ENCODE measurements around the gene TMEM35B. TPM values are rescaled to one million over a fixed set of nuclear protein-coding genes. Genes with fewer than 3 reads are reported as not detected.
A peak's percentile ranks its signal among the peaks of the same experiment; 100 is the strongest.

TMEM35B gene
- total RNA-seq (2021; ENCODE audit: unreplicated experiment) (18.7 TPM), Bru-seq, nascent RNA (percentile 50 among the genes with signal in this experiment), BruChase-seq, experiment 1, labeled RNA remaining after a 2-hour chase (percentile 51 among the genes with signal in this experiment), BruChase-seq, experiment 2, labeled RNA remaining after a 6-hour chase (percentile 61 among the genes with signal in this experiment)
- 21.8 TPM for polyA plus RNA-seq (2012; ENCODE audit: insufficient read length)
- long read RNA-seq, transcript TMEM35B-201 (3 exons, 922 nt), result major isoform, 18 of 18 reads
- long read RNA-seq, partial matches to known transcripts, result 0 of 18 reads
- long read RNA-seq, other reads (novel, unspliced or antisense), result 0 of 18 reads

DNA sequence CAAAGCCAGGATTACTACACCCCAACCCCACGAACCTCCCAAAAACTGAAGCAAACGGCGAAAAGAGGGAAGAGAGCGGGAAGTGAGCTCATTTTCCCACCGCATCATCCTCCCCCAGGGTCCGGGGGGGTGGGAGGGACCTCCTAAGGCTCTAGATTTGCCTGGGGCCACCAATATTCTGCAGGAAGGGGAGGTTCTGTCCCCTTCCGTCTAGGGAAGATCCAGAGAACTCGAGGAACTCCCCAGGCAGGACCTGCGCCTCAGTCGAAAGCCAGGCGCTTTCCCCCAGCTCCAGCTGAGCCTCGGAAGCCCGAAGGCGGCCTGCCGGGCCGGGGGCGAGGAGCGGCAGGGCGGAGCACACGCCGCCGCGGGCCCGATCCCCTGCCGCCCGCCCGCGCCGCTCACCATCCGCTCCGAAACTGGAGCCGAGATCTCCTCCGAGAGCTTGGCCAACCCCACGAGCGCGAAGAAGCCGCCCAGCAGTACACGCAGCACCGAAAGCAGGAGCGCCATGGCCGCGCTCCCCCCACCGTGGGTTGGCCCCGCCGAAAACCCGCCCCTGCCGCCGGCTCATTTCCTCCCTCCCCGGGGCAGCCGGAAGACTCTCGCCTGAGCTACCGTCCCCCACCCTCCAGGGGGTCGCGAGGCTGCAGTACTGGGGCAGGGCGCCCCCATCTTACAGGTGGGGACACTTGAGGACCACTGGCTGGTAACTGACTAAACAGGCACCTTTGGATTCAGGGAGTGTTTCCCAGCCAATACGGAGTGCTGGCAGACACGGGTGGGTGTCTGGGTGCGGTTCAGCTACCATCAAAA lies at the start of gene TMEM35B:
TMEM35B (minus strand) TSS at position 555 of the 816 bp plus-strand sequence; CDS start at position 513, 42 bp downstream.
- Histone ChIP-seq H3K27me3 (ENCODE audit: control insufficient read depth, insufficient read depth, low read length) (no peaks in the 10 kb centered on the region), H3K4me1 (ENCODE audit: control insufficient read depth, insufficient read depth, low read length) (peaks cover 13% of the 10 kb centered on the region), H3K36me3 (ENCODE audit: control insufficient read depth, insufficient read depth, low read length) (peaks cover 2% of the 10 kb centered on the region), H3K9me3 (ENCODE audit: control insufficient read depth, insufficient read depth, low read depth, low read length) (no peaks in the 10 kb centered on the region), H3K4me3 (ENCODE audit: low read depth in 2 of 2, low read length in 2 of 2) (peak within 1 kb of the TSS; percentile 67 to 81), H3K27ac (ENCODE audit: low read length) (peak within 1 kb of the TSS; percentile 73)
- CTCF ChIA-PET, result interaction anchor here (0.6 kb wide), 3 partner anchors 9 to 422 kb away, joined by 5 to 9 read pairs (median 6); no protein-coding TSS in a partner anchor
- POLR2A ChIA-PET, result interaction anchor here (0.6 kb wide), 2 partner anchors 121 to 198 kb away, joined by 3 to 5 read pairs; no protein-coding TSS in a partner anchor
- intact Hi-C loops (cut with micrococcal nuclease; ENCODE audit: unreplicated experiment), result no loop called here
- no peak for DNase-seq (ENCODE audit: low read depth, low spot score)
- BruUV-seq (replicated peaks), result no TSS peak
- peak; percentile 94 for ATAC-seq
- in situ Hi-C loops (cut with HindIII; ENCODE audit: low pct_unique_long_range_greater_than_20kb, low sequenced_read_pairs), result no loop called here
- TF ChIP-seq, protein P1, sequence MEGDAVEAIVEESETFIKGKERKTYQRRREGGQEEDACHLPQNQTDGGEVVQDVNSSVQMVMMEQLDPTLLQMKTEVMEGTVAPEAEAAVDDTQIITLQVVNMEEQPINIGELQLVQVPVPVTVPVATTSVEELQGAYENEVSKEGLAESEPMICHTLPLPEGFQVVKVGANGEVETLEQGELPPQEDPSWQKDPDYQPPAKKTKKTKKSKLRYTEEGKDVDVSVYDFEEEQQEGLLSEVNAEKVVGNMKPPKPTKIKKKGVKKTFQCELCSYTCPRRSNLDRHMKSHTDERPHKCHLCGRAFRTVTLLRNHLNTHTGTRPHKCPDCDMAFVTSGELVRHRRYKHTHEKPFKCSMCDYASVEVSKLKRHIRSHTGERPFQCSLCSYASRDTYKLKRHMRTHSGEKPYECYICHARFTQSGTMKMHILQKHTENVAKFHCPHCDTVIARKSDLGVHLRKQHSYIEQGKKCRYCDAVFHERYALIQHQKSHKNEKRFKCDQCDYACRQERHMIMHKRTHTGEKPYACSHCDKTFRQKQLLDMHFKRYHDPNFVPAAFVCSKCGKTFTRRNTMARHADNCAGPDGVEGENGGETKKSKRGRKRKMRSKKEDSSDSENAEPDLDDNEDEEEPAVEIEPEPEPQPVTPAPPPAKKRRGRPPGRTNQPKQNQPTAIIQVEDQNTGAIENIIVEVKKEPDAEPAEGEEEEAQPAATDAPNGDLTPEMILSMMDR (IDR thresholded peaks at IDR 0.05), result no peak
- TF ChIP-seq SIN3A (IDR thresholded peaks at IDR 0.05; ENCODE audit: borderline replicate concordance, insufficient read depth, low read depth, low read length) (peak; percentile 62; the same call in 1 of the 2 replicates), POLR2AphosphoS5 (IDR thresholded peaks at IDR 0.05; ENCODE audit: low read depth, low read length) (peak; percentile 78), TCF7L2 (IDR thresholded peaks at IDR 0.05; ENCODE audit: low read depth, low read length) (no peak)
- TF ChIP-seq, protein P2, sequence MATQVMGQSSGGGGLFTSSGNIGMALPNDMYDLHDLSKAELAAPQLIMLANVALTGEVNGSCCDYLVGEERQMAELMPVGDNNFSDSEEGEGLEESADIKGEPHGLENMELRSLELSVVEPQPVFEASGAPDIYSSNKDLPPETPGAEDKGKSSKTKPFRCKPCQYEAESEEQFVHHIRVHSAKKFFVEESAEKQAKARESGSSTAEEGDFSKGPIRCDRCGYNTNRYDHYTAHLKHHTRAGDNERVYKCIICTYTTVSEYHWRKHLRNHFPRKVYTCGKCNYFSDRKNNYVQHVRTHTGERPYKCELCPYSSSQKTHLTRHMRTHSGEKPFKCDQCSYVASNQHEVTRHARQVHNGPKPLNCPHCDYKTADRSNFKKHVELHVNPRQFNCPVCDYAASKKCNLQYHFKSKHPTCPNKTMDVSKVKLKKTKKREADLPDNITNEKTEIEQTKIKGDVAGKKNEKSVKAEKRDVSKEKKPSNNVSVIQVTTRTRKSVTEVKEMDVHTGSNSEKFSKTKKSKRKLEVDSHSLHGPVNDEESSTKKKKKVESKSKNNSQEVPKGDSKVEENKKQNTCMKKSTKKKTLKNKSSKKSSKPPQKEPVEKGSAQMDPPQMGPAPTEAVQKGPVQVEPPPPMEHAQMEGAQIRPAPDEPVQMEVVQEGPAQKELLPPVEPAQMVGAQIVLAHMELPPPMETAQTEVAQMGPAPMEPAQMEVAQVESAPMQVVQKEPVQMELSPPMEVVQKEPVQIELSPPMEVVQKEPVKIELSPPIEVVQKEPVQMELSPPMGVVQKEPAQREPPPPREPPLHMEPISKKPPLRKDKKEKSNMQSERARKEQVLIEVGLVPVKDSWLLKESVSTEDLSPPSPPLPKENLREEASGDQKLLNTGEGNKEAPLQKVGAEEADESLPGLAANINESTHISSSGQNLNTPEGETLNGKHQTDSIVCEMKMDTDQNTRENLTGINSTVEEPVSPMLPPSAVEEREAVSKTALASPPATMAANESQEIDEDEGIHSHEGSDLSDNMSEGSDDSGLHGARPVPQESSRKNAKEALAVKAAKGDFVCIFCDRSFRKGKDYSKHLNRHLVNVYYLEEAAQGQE (IDR thresholded peaks at IDR 0.05; ENCODE audit: insufficient read depth in 1 of 2, low read depth in 2 of 2, low read length in 1 of 2), result 0 out of 4 replicates have a peak, but pooled peaks of 1 of the 2 experiments have one; percentile 20

DNA sequence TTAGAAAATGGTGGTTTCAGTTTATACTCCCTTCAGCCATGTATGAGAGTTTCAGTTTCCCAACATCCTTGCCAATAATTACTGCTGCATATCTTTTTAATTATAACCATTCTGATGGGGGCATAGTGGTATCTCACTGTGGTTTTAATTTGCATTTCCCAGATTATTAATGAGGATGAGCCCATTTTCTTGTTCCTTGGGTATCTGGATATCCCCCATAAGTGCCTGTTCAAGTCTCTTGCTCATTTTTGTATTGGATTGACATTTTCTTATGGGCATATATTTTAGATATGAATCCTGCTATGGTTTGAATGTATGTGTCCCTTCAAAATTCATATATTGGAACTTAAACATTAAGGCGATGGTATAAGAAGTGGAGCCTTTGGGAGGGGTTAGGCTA lies 48.2 kb upstream of the TMEM35B start:
- intact Hi-C loops (cut with micrococcal nuclease; ENCODE audit: unreplicated experiment), result no loop called here
- TF ChIP-seq POLR2AphosphoS5 (IDR thresholded peaks at IDR 0.05; ENCODE audit: low read depth, low read length) (no peak), SIN3A (IDR thresholded peaks at IDR 0.05; ENCODE audit: borderline replicate concordance, insufficient read depth, low read depth, low read length) (no peak), TCF7L2 (IDR thresholded peaks at IDR 0.05; ENCODE audit: low read depth, low read length) (no peak)
- TF ChIP-seq, protein P1 (IDR thresholded peaks at IDR 0.05), result no peak
- TF ChIP-seq, protein P2 (IDR thresholded peaks at IDR 0.05; ENCODE audit: insufficient read depth in 1 of 2, low read depth in 2 of 2, low read length in 1 of 2), result no peak
- BruUV-seq (replicated peaks), result no TSS peak
- CTCF ChIA-PET, result no interaction called here
- DNase-seq (ENCODE audit: low read depth, low spot score) (no peak), ATAC-seq (no peak)
- in situ Hi-C loops (cut with HindIII; ENCODE audit: low pct_unique_long_range_greater_than_20kb, low sequenced_read_pairs), result no loop called here
- Histone ChIP-seq H3K27ac (ENCODE audit: low read length) (no peak overlapping the region), H3K4me1 (ENCODE audit: control insufficient read depth, insufficient read depth, low read length) (peaks cover 13% of the 10 kb centered on the region), H3K9me3 (ENCODE audit: control insufficient read depth, insufficient read depth, low read depth, low read length) (peaks cover 19% of the 10 kb centered on the region; the same call in 1 of the 2 replicates), H3K36me3 (ENCODE audit: control insufficient read depth, insufficient read depth, low read length) (peaks cover 4% of the 10 kb centered on the region; the same call in 1 of the 2 replicates), H3K27me3 (ENCODE audit: control insufficient read depth, insufficient read depth, low read length) (no peaks in the 10 kb centered on the region), H3K4me3 (ENCODE audit: low read depth in 2 of 2, low read length in 2 of 2) (no peak overlapping the region)
- POLR2A ChIA-PET, result no interaction called here
